Sigmoid colon (tissue), 7 donors: ENCODE measurements around the gene PNRC1. TPM values are rescaled to one million over a fixed set of nuclear protein-coding genes. Genes with fewer than 3 reads are reported as not detected.
"Not testable (repeated sequence)": the region's sequence is repeated elsewhere in the genome, so short reads cannot be mapped to it uniquely, and the experiment has no call there.

ENCODE experiments used
- DNase-seq: peaks from one replicate; pipeline ENCODE4 v3.0.0-alpha.2; 2019
- H3K27ac ChIP-seq, 4 donors: fragments of 200-600 bp; sonication (generic); one replicate each; pipeline ENCODE4 v1.5.1; 2016 to 2019; ENCODE audit warnings: mild to moderate bottlenecking in 1 of 4
- H3K27me3 ChIP-seq, 3 donors: fragments of 200-600 bp; sonication (generic); one replicate each; pipeline ENCODE4 v1.5.1; 2019; ENCODE audit warnings: mild to moderate bottlenecking in 1 of 3
- H3K36me3 ChIP-seq, 4 donors: fragments of 200-600 bp; sonication (generic); one replicate each; pipeline ENCODE4 v1.5.1; 2016 to 2019
- H3K4me1 ChIP-seq, 4 donors: fragments of 200-600 bp; sonication (generic); one replicate each; pipeline ENCODE4 v1.5.1; 2017 to 2019
- H3K4me3 ChIP-seq, 4 donors: fragments of 200-600 bp; sonication (generic); one replicate each; pipeline ENCODE4 v1.5.1; 2017 to 2019; ENCODE audit warnings: mild to moderate bottlenecking in 2 of 4, moderate library complexity in 1 of 4
- H3K9me3 ChIP-seq, 4 donors: fragments of 200-600 bp in 3 of 4; sonication (generic) in 3 of 4; one replicate each; pipeline versions ENCODE4 v1.5.1 to v1.6.1; 2013 to 2019
- EP300 ChIP-seq, 4 donors: sonication (generic); formaldehyde crosslinking; IDR thresholded peaks; one replicate each; pipeline ENCODE4 v1.6.1; 2017; ENCODE audit warnings: antibody characterized with exemption in 4 of 4
- POLR2A ChIP-seq, 2 donors: fragments of 450-650 bp; IDR thresholded peaks; one replicate each; pipeline ENCODE4 v1.6.1; 2016; ENCODE audit warnings: antibody characterized with exemption in 2 of 2, mild to moderate bottlenecking in 2 of 2, moderate library complexity in 2 of 2
- POLR2AphosphoS5 ChIP-seq, 4 donors: sonication (generic); formaldehyde crosslinking; IDR thresholded peaks; one replicate each; pipeline ENCODE4 v1.6.1; 2017; ENCODE audit warnings: antibody characterized with exemption in 4 of 4
- WGBS, 2 donors: extraction: QIAGEN DNeasy Blood & Tissue Kit; methylation state at CpG; one replicate each; pipeline ENCODE4 v1.1.7; 2013; 5-methylcytosine and 5-hydroxymethylcytosine counted together
- intact Hi-C: fragments of 100-400 bp; cut with DNase I; formaldehyde crosslinking; loops from one replicate; pipeline ENCODE4 v1.15.1; 2023
- polyA plus RNA-seq, 3 donors: library from polyadenylated mRNA; stranded (reverse); fragments of 200-250 nt; gene quantifications; one replicate each; pipeline ENCODE4 v1.2.3, GENCODE V29; 2013
- total RNA-seq, 4 donors: library from RNA; depleted of rRNA; stranded (reverse); fragments of >200 nt; gene quantifications; one replicate each; pipeline ENCODE4 v1.1.0, GENCODE V29; 2016
- TF ChIP-seq, protein P1 (sequence below), 4 experiments: fragments of 450-650 bp in 3 of 4; fragments of 200-600 bp in 1 of 4; IDR thresholded peaks; one replicate each; pipeline ENCODE4 v1.5.1; 2016 to 2019; ENCODE audit warnings: antibody characterized with exemption in 4 of 4, mild to moderate bottlenecking in 3 of 4, moderate library complexity in 2 of 4
- donor health status: healthy with polysubstance abuse.
- donor health status: Bipolar disorder and iron deficiency.
- donor health status: healthy.

The PNRC1 gene
- 100 to 1,000 TPM; 211 to 349 (median 300) TPM for total RNA-seq
- polyA plus RNA-seq: 10 to 100 TPM; 44.2 to 73.9 (median 52.7) TPM

DNA sequence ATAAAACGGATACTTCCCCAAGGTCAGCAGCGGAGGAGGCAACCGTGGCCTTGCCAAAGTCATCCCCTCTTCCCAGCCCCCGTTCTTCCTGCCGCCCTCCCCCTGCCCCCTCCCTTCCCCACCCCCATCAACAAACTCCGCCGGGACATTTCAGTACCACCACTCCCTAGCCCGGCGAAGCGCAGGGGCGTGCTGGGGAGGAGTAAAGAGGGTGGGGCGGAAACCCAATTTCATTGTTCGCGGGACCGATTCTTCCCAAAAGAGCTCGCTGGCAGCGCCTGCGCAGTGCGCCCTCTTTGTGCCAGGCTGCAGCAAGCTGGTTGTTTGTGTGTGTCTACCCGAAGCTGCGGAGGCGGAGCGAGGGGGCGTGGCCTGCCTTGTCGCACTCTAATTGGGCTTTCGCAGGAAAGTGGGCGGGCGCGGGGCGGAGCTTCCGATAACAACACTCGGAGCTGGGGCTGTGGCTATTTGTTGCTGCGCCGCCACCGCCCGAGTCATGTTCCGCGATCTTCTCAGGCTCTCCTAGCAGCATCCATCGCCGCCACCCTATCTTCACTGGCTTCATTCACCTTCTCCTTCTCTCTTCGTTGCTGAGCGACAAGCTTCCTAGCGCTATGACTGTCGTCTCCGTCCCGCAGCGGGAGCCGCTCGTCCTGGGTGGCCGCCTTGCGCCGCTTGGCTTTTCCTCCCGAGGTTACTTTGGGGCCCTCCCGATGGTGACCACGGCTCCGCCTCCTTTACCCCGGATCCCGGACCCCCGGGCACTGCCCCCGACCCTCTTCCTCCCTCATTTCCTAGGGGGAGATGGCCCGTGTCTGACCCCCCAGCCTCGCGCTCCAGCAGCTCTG lies at the start of gene PNRC1:
Gene PNRC1, plus strand, starts transcription at position 471 of the 848 bp plus-strand sequence. Its CDS starts 144 bp downstream, at position 615.
- Histone ChIP-seq H3K27me3 (no peaks in the 10 kb centered on the region), H3K27ac (peak within 1 kb of the TSS; percentile 100), H3K4me3 (peak within 1 kb of the TSS; percentile 100), H3K4me1 (peaks cover 0 to 35% (median 28%) of the 10 kb centered on the region in 4 donors), H3K9me3 (no peaks in the 10 kb centered on the region), H3K36me3 (peaks cover 11 to 24% (median 14%) of the 10 kb centered on the region in 4 donors)
- DNase-seq: peak; percentile 100
- TF ChIP-seq POLR2AphosphoS5 (IDR thresholded peaks at IDR 0.05) (peak; percentile 100), EP300 (IDR thresholded peaks at IDR 0.05) (peak in 1 of 4 donors; percentile 66), POLR2A (IDR thresholded peaks at IDR 0.05) (peak; percentile 99)
- TF ChIP-seq, protein P1, sequence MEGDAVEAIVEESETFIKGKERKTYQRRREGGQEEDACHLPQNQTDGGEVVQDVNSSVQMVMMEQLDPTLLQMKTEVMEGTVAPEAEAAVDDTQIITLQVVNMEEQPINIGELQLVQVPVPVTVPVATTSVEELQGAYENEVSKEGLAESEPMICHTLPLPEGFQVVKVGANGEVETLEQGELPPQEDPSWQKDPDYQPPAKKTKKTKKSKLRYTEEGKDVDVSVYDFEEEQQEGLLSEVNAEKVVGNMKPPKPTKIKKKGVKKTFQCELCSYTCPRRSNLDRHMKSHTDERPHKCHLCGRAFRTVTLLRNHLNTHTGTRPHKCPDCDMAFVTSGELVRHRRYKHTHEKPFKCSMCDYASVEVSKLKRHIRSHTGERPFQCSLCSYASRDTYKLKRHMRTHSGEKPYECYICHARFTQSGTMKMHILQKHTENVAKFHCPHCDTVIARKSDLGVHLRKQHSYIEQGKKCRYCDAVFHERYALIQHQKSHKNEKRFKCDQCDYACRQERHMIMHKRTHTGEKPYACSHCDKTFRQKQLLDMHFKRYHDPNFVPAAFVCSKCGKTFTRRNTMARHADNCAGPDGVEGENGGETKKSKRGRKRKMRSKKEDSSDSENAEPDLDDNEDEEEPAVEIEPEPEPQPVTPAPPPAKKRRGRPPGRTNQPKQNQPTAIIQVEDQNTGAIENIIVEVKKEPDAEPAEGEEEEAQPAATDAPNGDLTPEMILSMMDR (IDR thresholded peaks at IDR 0.05): no peak
- 0 to 1% methylated on average over 63 of the region's 63 CpGs for WGBS, 2 donors
- intact Hi-C loops: loop anchor here (1.0 to 5.0 kb wide), 5 partner anchors 45 to 272 kb away; partner anchors contain the start of genes PM20D2 and UBE2J1

DNA sequence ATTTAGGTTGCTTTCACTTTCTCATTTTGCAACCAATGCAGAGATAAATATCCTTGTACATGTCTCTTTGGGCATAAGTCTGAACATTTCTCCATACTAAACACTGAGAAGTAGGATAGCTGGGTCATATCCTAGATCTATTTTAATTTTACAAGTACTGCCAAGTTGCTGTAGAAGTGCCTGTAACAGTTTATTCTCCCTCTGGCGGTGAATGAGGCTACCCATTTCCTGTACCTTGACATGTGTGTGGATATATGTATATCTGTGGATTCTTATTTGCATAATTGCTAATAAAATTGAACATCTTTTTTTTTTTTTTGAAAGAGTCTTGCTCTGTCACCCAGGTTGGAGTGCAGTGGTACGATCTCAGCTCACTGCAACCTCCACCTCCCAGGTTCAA lies 48.0 kb upstream of the PNRC1 start:
- no peaks in the 10 kb centered on the region for H3K27me3 ChIP-seq
- DNase-seq: no peak
- peak overlapping the region in 1 of 4 donors; percentile 48 for H3K27ac ChIP-seq
- H3K4me1 ChIP-seq: peaks cover 2 to 51% (median 40%) of the 10 kb centered on the region in 4 donors
- H3K4me3 ChIP-seq: no peak overlapping the region
- H3K9me3 ChIP-seq: no peaks in the 10 kb centered on the region
- peak in 3 of 4 donors; percentile 19 to 53 (median 25) for TF ChIP-seq POLR2AphosphoS5 (IDR thresholded peaks at IDR 0.05)
- TF ChIP-seq, protein P1 (IDR thresholded peaks at IDR 0.05): peak in 2 of 4 experiments; percentile 37 to 50
- TF ChIP-seq EP300 (IDR thresholded peaks at IDR 0.05): no peak
- WGBS, 2 donors: 70 to 88% methylated on average over 2 of the region's 2 CpGs
- H3K36me3 ChIP-seq: no peaks in the 10 kb centered on the region
- intact Hi-C loops: no loop called here

DNA sequence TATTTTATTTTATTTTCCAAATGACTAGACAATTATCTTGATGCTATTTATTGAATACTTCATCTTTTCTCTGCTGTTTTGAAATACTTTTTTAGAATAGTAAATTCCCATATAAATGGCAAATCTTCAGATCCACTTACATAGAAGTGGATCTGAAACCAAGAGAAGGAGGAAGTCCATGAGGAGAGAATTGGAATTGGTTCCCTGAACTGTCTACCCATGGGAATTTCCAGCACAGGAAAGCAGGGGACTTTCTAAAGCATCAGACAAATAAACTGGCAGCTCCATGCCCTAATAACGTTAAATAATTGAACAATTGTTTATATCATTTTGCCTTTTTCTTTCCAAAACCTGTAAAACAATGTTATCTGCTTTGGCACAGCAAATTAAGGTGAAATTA lies 47.1 kb upstream of the PNRC1 start:
- DNase-seq: no peak
- Histone ChIP-seq H3K36me3 (no peaks in the 10 kb centered on the region), H3K27me3 (no peaks in the 10 kb centered on the region), H3K9me3 (peaks cover 0 to 6% (median 3%) of the 10 kb centered on the region in 4 donors), H3K27ac (peak overlapping the region in 2 of 4 donors; percentile 93 to 94), H3K4me3 (no peak overlapping the region), H3K4me1 (peaks cover 2 to 45% (median 40%) of the 10 kb centered on the region in 4 donors)
- intact Hi-C loops: no loop called here
- no peak for TF ChIP-seq POLR2AphosphoS5 (IDR thresholded peaks at IDR 0.05)
- TF ChIP-seq, protein P1 (IDR thresholded peaks at IDR 0.05): no peak
- TF ChIP-seq POLR2A (IDR thresholded peaks at IDR 0.05): no peak
- no peak for TF ChIP-seq EP300 (IDR thresholded peaks at IDR 0.05)
- WGBS, 2 donors: 76 to 81% methylated on average over 1 of the region's 1 CpG

DNA sequence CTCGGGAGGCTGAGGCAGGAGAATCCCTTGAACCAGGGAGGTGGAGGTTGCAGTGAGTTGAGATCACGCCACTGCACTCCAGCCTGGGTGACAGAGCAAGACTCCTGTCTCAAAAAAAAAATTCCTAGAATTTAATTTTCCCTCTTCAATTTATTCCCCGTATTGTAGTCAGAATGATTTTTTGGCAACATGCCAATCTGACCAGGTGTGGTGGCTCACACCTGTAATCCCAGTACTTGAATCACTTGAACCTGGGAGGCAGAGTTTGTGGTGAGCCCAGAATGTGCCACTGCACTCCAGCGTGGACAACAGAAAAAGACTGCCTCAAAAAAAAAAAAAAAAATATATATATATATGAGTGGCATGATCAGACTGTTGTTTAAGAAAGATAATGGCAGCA lies 46.4 kb upstream of the PNRC1 start:
- peak overlapping the region; percentile 90 to 94 (median 92) for H3K27ac ChIP-seq
- intact Hi-C loops: loop anchor here (2.0 kb wide), 1 partner anchor 51 kb away; no protein-coding TSS in a partner anchor
- DNase-seq, H3K27me3 ChIP-seq, H3K4me3 ChIP-seq, H3K36me3 ChIP-seq, H3K9me3 ChIP-seq: not testable (repeated sequence)
- WGBS, 2 donors: 73 to 90% methylated on average over 4 of the region's 4 CpGs
- H3K4me1 ChIP-seq: peaks cover 2 to 45% (median 40%) of the 10 kb centered on the region in 4 donors
